SJSA1 (cell line): Measurements from ENCODE around the gene ZDHHC14. TPM values are rescaled to one million over a fixed set of nuclear protein-coding genes. Genes with fewer than 3 reads are reported as not detected.

Experiments used
- DNase-seq, 2 experiments: peaks; one replicate each; pipeline ENCODE4 v3.0.0-alpha.2; 2015 to 2020; ENCODE audit warnings: low spot score in 2 of 2, low read depth in 1 of 2
- H3K27ac ChIP-seq: fragments of 250-450 bp; sonication (Bioruptor Pico); 2 replicates; pipeline ENCODE4 v1.5.1; 2020; ENCODE audit warnings: mild to moderate bottlenecking, moderate library complexity
- H3K27me3 ChIP-seq: fragments of 250-450 bp; sonication (Bioruptor Pico); replicated peaks from 2 replicates; pipeline ENCODE4 v1.5.1; 2020; ENCODE audit warnings: mild to moderate bottlenecking, moderate library complexity
- H3K36me3 ChIP-seq: fragments of 250-450 bp; sonication (Bioruptor Pico); 2 replicates; pipeline ENCODE4 v1.5.1; 2020; ENCODE audit warnings: mild to moderate bottlenecking
- H3K4me1 ChIP-seq: fragments of 250-450 bp; sonication (Bioruptor Pico); replicated peaks from 2 replicates; pipeline ENCODE4 v1.6.1; 2021; ENCODE audit warnings: mild to moderate bottlenecking
- H3K4me3 ChIP-seq: fragments of 250-450 bp; sonication (Bioruptor Pico); 2 replicates; pipeline ENCODE4 v1.5.1; 2020; ENCODE audit warnings: mild to moderate bottlenecking
- H3K9me3 ChIP-seq: fragments of 250-450 bp; sonication (Bioruptor Pico); replicated peaks from 2 replicates; pipeline ENCODE4 v1.5.1; 2020; ENCODE audit warnings: mild to moderate bottlenecking
- total RNA-seq: library from RNA; depleted of rRNA; stranded (reverse); fragments of >200 nt; shearing (Covaris generic); gene quantifications from 2 replicates; pipeline ENCODE4 v1.2.3, GENCODE V29; 2014

ZDHHC14 gene
- total RNA-seq, 1 experiment from 2014 or later, result 8.4 TPM

- Histone ChIP-seq H3K4me3 (no peak overlapping the region), H3K27ac (no peak overlapping the region), H3K9me3 (no peaks in the 10 kb centered on the region), H3K4me1 (no peaks in the 10 kb centered on the region), H3K36me3 (no peaks in the 10 kb centered on the region), H3K27me3 (no peaks in the 10 kb centered on the region)
- no peak for DNase-seq
Observed at GRCh38 chr6:157430834-157431233, 49.8 kb downstream of the ZDHHC14 start.

GRCh38 chr6:157432231-157432891 is 51.4 kb downstream of the ZDHHC14 start:
- DNase-seq, result no peak
- no peaks in the 10 kb centered on the region for H3K27me3 ChIP-seq

GRCh38 chr6:157432892-157433265 is 51.9 kb downstream of the ZDHHC14 start:
- no peak overlapping the region for H3K27ac ChIP-seq
- no peaks in the 10 kb centered on the region for H3K27me3 ChIP-seq
- no peak for DNase-seq
- no peaks in the 10 kb centered on the region for H3K36me3 ChIP-seq
- no peaks in the 10 kb centered on the region for H3K4me1 ChIP-seq
- H3K4me3 ChIP-seq, result no peak overlapping the region
- H3K9me3 ChIP-seq, result no peaks in the 10 kb centered on the region

More at GRCh38 chr6:157432231-157432891, 51.4 kb downstream of the ZDHHC14 start:
- H3K4me1 ChIP-seq, result no peaks in the 10 kb centered on the region
- no peaks in the 10 kb centered on the region for H3K36me3 ChIP-seq
- H3K9me3 ChIP-seq, result no peaks in the 10 kb centered on the region
- no peak overlapping the region for H3K4me3 ChIP-seq
- H3K27ac ChIP-seq, result no peak overlapping the region

- no peaks in the 10 kb centered on the region for H3K9me3 ChIP-seq
- H3K4me1 ChIP-seq, result peaks cover 6% of the 10 kb centered on the region
- no peak overlapping the region for H3K27ac ChIP-seq
- no peak overlapping the region for H3K4me3 ChIP-seq
- H3K36me3 ChIP-seq, result no peaks in the 10 kb centered on the region
- DNase-seq, result no peak
- no peaks in the 10 kb centered on the region for H3K27me3 ChIP-seq
Observed at GRCh38 chr6:157433678-157434081, 52.7 kb downstream of the ZDHHC14 start.

GRCh38 chr6:157434349-157435033 is 53.5 kb downstream of the ZDHHC14 start:
- H3K36me3 ChIP-seq, result no peaks in the 10 kb centered on the region
- no peak for DNase-seq
- H3K9me3 ChIP-seq, result no peaks in the 10 kb centered on the region
- H3K27me3 ChIP-seq, result no peaks in the 10 kb centered on the region
- no peak overlapping the region for H3K27ac ChIP-seq
- no peak overlapping the region for H3K4me3 ChIP-seq
- H3K4me1 ChIP-seq, result peaks cover 13% of the 10 kb centered on the region

- Histone ChIP-seq H3K9me3 (no peaks in the 10 kb centered on the region), H3K36me3 (no peaks in the 10 kb centered on the region), H3K27ac (no peak overlapping the region), H3K4me1 (peaks cover 13% of the 10 kb centered on the region), H3K4me3 (no peak overlapping the region), H3K27me3 (no peaks in the 10 kb centered on the region)
- DNase-seq, result no peak
Observed at GRCh38 chr6:157436219-157436943, 55.4 kb downstream of the ZDHHC14 start.

GRCh38 chr6:157436944-157437336 is 56.0 kb downstream of the ZDHHC14 start:
- Histone ChIP-seq H3K4me3 (no peak overlapping the region), H3K27me3 (no peaks in the 10 kb centered on the region), H3K9me3 (no peaks in the 10 kb centered on the region), H3K27ac (no peak overlapping the region), H3K36me3 (no peaks in the 10 kb centered on the region), H3K4me1 (peaks cover 13% of the 10 kb centered on the region)
- DNase-seq, result no peak

GRCh38 chr6:157438611-157439111 is 57.7 kb downstream of the ZDHHC14 start:
- Histone ChIP-seq H3K4me1 (peaks cover 30% of the 10 kb centered on the region), H3K9me3 (no peaks in the 10 kb centered on the region), H3K27me3 (no peaks in the 10 kb centered on the region), H3K36me3 (no peaks in the 10 kb centered on the region; the same call in 1 of the 2 replicates), H3K27ac (peak overlapping the region; percentile 48), H3K4me3 (no peak overlapping the region)
- DNase-seq, result peak in 1 of 2 experiments; percentile 41

GRCh38 chr6:157440171-157440570 is 59.2 kb downstream of the ZDHHC14 start:
- Histone ChIP-seq H3K27ac (no peak overlapping the region), H3K4me1 (peaks cover 31% of the 10 kb centered on the region), H3K4me3 (no peak overlapping the region), H3K36me3 (no peaks in the 10 kb centered on the region; the same call in 1 of the 2 replicates), H3K27me3 (no peaks in the 10 kb centered on the region), H3K9me3 (no peaks in the 10 kb centered on the region)
- DNase-seq, result no peak

- no peak overlapping the region for H3K4me3 ChIP-seq
- H3K4me1 ChIP-seq, result peaks cover 31% of the 10 kb centered on the region
- no peaks in the 10 kb centered on the region; the same call in 1 of the 2 replicates for H3K36me3 ChIP-seq
- H3K9me3 ChIP-seq, result no peaks in the 10 kb centered on the region
- H3K27ac ChIP-seq, result peak overlapping the region; percentile 24; the same call in 1 of the 2 replicates
- H3K27me3 ChIP-seq, result no peaks in the 10 kb centered on the region
- DNase-seq, result no peak
Observed at GRCh38 chr6:157442291-157442690, 61.3 kb downstream of the ZDHHC14 start.

GRCh38 chr6:157443066-157443800 is 62.2 kb downstream of the ZDHHC14 start:
- DNase-seq, result peak in 1 of 2 experiments; percentile 39
- Histone ChIP-seq H3K4me1 (peaks cover 30% of the 10 kb centered on the region), H3K36me3 (no peaks in the 10 kb centered on the region; the same call in 1 of the 2 replicates), H3K4me3 (no peak overlapping the region), H3K27me3 (no peaks in the 10 kb centered on the region), H3K27ac (0 out of 2 replicates have a peak overlapping the region, but pooled peaks have one; percentile 23), H3K9me3 (no peaks in the 10 kb centered on the region)

- Histone ChIP-seq H3K27ac (no peak overlapping the region), H3K4me3 (no peak overlapping the region), H3K27me3 (no peaks in the 10 kb centered on the region), H3K4me1 (peaks cover 26% of the 10 kb centered on the region), H3K9me3 (no peaks in the 10 kb centered on the region), H3K36me3 (no peaks in the 10 kb centered on the region; the same call in 1 of the 2 replicates)
- no peak for DNase-seq
Observed at GRCh38 chr6:157445277-157446009, 64.5 kb downstream of the ZDHHC14 start.

GRCh38 chr6:157447735-157448134 is 66.7 kb downstream of the ZDHHC14 start:
- Histone ChIP-seq H3K27ac (no peak overlapping the region), H3K4me1 (peaks cover 18% of the 10 kb centered on the region), H3K4me3 (no peak overlapping the region), H3K9me3 (no peaks in the 10 kb centered on the region), H3K36me3 (no peaks in the 10 kb centered on the region; the same call in 1 of the 2 replicates), H3K27me3 (no peaks in the 10 kb centered on the region)
- no peak for DNase-seq
